Measurements from ENCODE around the gene PSMD13. TPM values are rescaled to one million over a fixed set of nuclear protein-coding genes. Genes with fewer than 3 reads are reported as not detected.
"Not testable (repeated sequence)": the region's sequence is repeated elsewhere in the genome, so short reads cannot be mapped to it uniquely, and the experiment has no call there.

The PSMD13 gene
- total RNA-seq, 1 donor from 2014 or later = 150 TPM

GRCh38 chr11:214083-214482 lies 22.7 kb upstream of the PSMD13 start:
- Histone ChIP-seq H3K27me3 (ENCODE audit: control insufficient read depth, insufficient read depth, low read length) (no peaks in the 10 kb centered on the region), H3K36me3 (ENCODE audit: control insufficient read depth, insufficient read depth, low read length) (peaks cover 21% of the 10 kb centered on the region), H3K4me3 (ENCODE audit: low read depth, low read length) (no peak overlapping the region)
- TF ChIP-seq CTCF (IDR thresholded peaks at IDR 0.05; ENCODE audit: insufficient read depth, low read length, poor library complexity, severe bottlenecking) = no peak
- no peak for DNase-seq (ENCODE audit: low read depth)

GRCh38 chr11:215581-216037 lies 21.2 kb upstream of the PSMD13 start:
- no peak for TF ChIP-seq CTCF (IDR thresholded peaks at IDR 0.05; ENCODE audit: insufficient read depth, low read length, poor library complexity, severe bottlenecking)
- Histone ChIP-seq H3K36me3 (ENCODE audit: control insufficient read depth, insufficient read depth, low read length) (peaks cover 15% of the 10 kb centered on the region), H3K4me3 (ENCODE audit: low read depth, low read length) (no peak overlapping the region), H3K27me3 (ENCODE audit: control insufficient read depth, insufficient read depth, low read length) (no peaks in the 10 kb centered on the region)
- DNase-seq (ENCODE audit: low read depth) = no peak

GRCh38 chr11:216081-216974 lies 20.4 kb upstream of the PSMD13 start:
- H3K4me3 ChIP-seq (ENCODE audit: low read depth, low read length) = no peak overlapping the region
- DNase-seq (ENCODE audit: low read depth) = no peak
- no peaks in the 10 kb centered on the region for H3K27me3 ChIP-seq (ENCODE audit: control insufficient read depth, insufficient read depth, low read length)
- peaks cover 10% of the 10 kb centered on the region for H3K36me3 ChIP-seq (ENCODE audit: control insufficient read depth, insufficient read depth, low read length)
- TF ChIP-seq CTCF (IDR thresholded peaks at IDR 0.05; ENCODE audit: insufficient read depth, low read length, poor library complexity, severe bottlenecking) = no peak

GRCh38 chr11:217704-218103 lies 19.1 kb upstream of the PSMD13 start:
- no peak for DNase-seq (ENCODE audit: low read depth)
- H3K36me3 ChIP-seq (ENCODE audit: control insufficient read depth, insufficient read depth, low read length) = peaks cover 8% of the 10 kb centered on the region
- TF ChIP-seq CTCF (IDR thresholded peaks at IDR 0.05; ENCODE audit: insufficient read depth, low read length, poor library complexity, severe bottlenecking) = no peak
- H3K27me3 ChIP-seq (ENCODE audit: control insufficient read depth, insufficient read depth, low read length) = no peaks in the 10 kb centered on the region
- H3K4me3 ChIP-seq (ENCODE audit: low read depth, low read length) = no peak overlapping the region

- DNase-seq (ENCODE audit: low read depth) = no peak
- H3K36me3 ChIP-seq (ENCODE audit: control insufficient read depth, insufficient read depth, low read length) = peaks cover 3% of the 10 kb centered on the region
- no peak for TF ChIP-seq CTCF (IDR thresholded peaks at IDR 0.05; ENCODE audit: insufficient read depth, low read length, poor library complexity, severe bottlenecking)
- no peaks in the 10 kb centered on the region for H3K27me3 ChIP-seq (ENCODE audit: control insufficient read depth, insufficient read depth, low read length)
- no peak overlapping the region for H3K4me3 ChIP-seq (ENCODE audit: low read depth, low read length)
Observed at GRCh38 chr11:218815-219593, 17.8 kb upstream of the PSMD13 start.

GRCh38 chr11:220641-221215 lies 16.0 kb upstream of the PSMD13 start:
- not testable (repeated sequence) for H3K36me3 ChIP-seq (ENCODE audit: control insufficient read depth, insufficient read depth, low read length); H3K27me3 ChIP-seq (ENCODE audit: control insufficient read depth, insufficient read depth, low read length); H3K4me3 ChIP-seq (ENCODE audit: low read depth, low read length); DNase-seq (ENCODE audit: low read depth)

Measured in kidney epithelial cell (primary cell).